GM23338 (cell line): ENCODE results near the gene ASAP2. TPM values are rescaled to one million over a fixed set of nuclear protein-coding genes. Genes with fewer than 3 reads are reported as not detected.

ENCODE experiments used
- ATAC-seq: fragments of 200-7000 bp; cut with Tn5 transposase; 3 replicates; pipeline ENCODE4 v1.9.1; 2020
- DNase-seq: peaks from one replicate; pipeline ENCODE4 v3.0.0-alpha.2; 2015; ENCODE audit warnings: low spot score
- H2AFZ ChIP-seq: fragments of 200-600 bp; sonication (generic); 2 replicates; pipeline ENCODE4 v1.8.0; 2016; ENCODE audit warnings: antibody characterized with exemption, mild to moderate bottlenecking, moderate library complexity
- H3F3A ChIP-seq: fragments of 200-600 bp; sonication (generic); replicated peaks from 2 replicates; pipeline ENCODE4 v1.8.0; 2017; ENCODE audit warnings: antibody characterized with exemption, mixed run types, low read depth
- H3K27ac ChIP-seq: fragments of 200-600 bp; sonication (generic); 2 replicates; pipeline ENCODE4 v1.6.1; 2016; ENCODE audit warnings: low read depth
- H3K27me3 ChIP-seq: fragments of 200-600 bp; sonication (generic); 2 replicates; pipeline ENCODE4 v1.8.0; 2016; ENCODE audit warnings: mild to moderate bottlenecking, mixed run types, moderate library complexity; ENCODE audit not compliant: insufficient read depth
- H3K36me3 ChIP-seq: fragments of 200-600 bp; sonication (generic); 2 replicates; pipeline ENCODE4 v1.8.0; 2016; ENCODE audit warnings: mild to moderate bottlenecking; ENCODE audit not compliant: insufficient read depth
- H3K4me1 ChIP-seq: fragments of 200-600 bp; sonication (generic); 2 replicates; pipeline ENCODE4 v1.8.0; 2016; ENCODE audit warnings: mild to moderate bottlenecking, moderate library complexity; ENCODE audit not compliant: insufficient read depth
- H3K4me2 ChIP-seq: fragments of 200-600 bp; sonication (generic); 2 replicates; pipeline ENCODE4 v1.7.1; 2017; ENCODE audit warnings: mixed run types
- H3K4me3 ChIP-seq: fragments of 200-600 bp; sonication (generic); 2 replicates; pipeline ENCODE4 v1.6.1; 2016; ENCODE audit warnings: mixed run types
- H3K79me2 ChIP-seq: fragments of 200-600 bp; sonication (generic); replicated peaks from 2 replicates; pipeline ENCODE4 v1.8.0; 2017; ENCODE audit warnings: mild to moderate bottlenecking; ENCODE audit not compliant: insufficient read depth
- H3K9me2 ChIP-seq: fragments of 200-600 bp; sonication (generic); 2 replicates; pipeline ENCODE4 v1.8.0; 2017; ENCODE audit not compliant: insufficient read depth
- H4K20me1 ChIP-seq: fragments of 200-600 bp; sonication (generic); replicated peaks from 2 replicates; pipeline ENCODE4 v1.8.0; 2017; ENCODE audit warnings: mild to moderate bottlenecking; ENCODE audit not compliant: insufficient read depth
- H3K27ac Mint-ChIP-seq: 2 replicates; pipeline ENCODE4 v1.8.0; 2020; ENCODE audit warnings: inconsistent platforms, mild to moderate bottlenecking, moderate library complexity, mixed read lengths
- H3K27me3 Mint-ChIP-seq: 3 replicates; pipeline ENCODE4 v1.8.0; 2022; ENCODE audit warnings: low read depth, mild to moderate bottlenecking, moderate library complexity, mixed read lengths, inconsistent platforms; ENCODE audit not compliant: insufficient read depth, poor library complexity
- H3K36me3 Mint-ChIP-seq: 3 replicates; pipeline ENCODE4 v1.8.0; 2021; ENCODE audit warnings: low read depth, mild to moderate bottlenecking, inconsistent platforms, moderate library complexity, mixed read lengths
- H3K4me1 Mint-ChIP-seq: 3 replicates; pipeline ENCODE4 v1.8.0; 2020; ENCODE audit warnings: mild to moderate bottlenecking, inconsistent platforms, mixed read lengths
- H3K4me3 Mint-ChIP-seq: 3 replicates; pipeline ENCODE4 v1.8.0; 2021; ENCODE audit warnings: moderate library complexity, mild to moderate bottlenecking, inconsistent platforms, mixed read lengths
- H3K9me3 Mint-ChIP-seq: 3 replicates; pipeline ENCODE4 v1.8.0; 2020; ENCODE audit warnings: moderate library complexity, mild to moderate bottlenecking, inconsistent platforms, mixed read lengths
- CREB1 ChIP-seq: fragments of 250-450 bp; sonication (Bioruptor Pico); IDR thresholded peaks from 2 replicates; pipeline ENCODE4 v1.5.0; 2020; ENCODE audit warnings: low read depth, mild to moderate bottlenecking, moderate library complexity
- ETS1 ChIP-seq: IDR thresholded peaks from 2 replicates; pipeline ENCODE4 v1.6.1; 2016; ENCODE audit warnings: antibody characterized with exemption
- EZH2phosphoT487 ChIP-seq: fragments of 200-600 bp; sonication (generic); IDR thresholded peaks from one replicate; pipeline ENCODE4 v1.8.1; 2018; ENCODE audit warnings: antibody characterized with exemption; ENCODE audit not compliant: unreplicated experiment
- NANOG ChIP-seq: IDR thresholded peaks from 2 replicates; pipeline ENCODE4 v1.6.1; 2016; ENCODE audit warnings: antibody characterized with exemption, borderline replicate concordance
- POLR2AphosphoS5 ChIP-seq: IDR thresholded peaks from 2 replicates; pipeline ENCODE4 v1.6.1; 2016; ENCODE audit warnings: antibody characterized with exemption, low read depth
- STAT1 ChIP-seq: IDR thresholded peaks from one replicate; pipeline ENCODE4 v1.6.1; 2016; ENCODE audit warnings: antibody characterized with exemption; ENCODE audit not compliant: unreplicated experiment
- ZNF114 ChIP-seq: fragments of 250-450 bp; sonication (Bioruptor Pico); IDR thresholded peaks from 2 replicates; pipeline ENCODE4 v1.5.0; 2020; ENCODE audit warnings: mild to moderate bottlenecking, moderate library complexity
- ZNF331 ChIP-seq: fragments of 250-450 bp; sonication (Bioruptor Pico); IDR thresholded peaks from 2 replicates; pipeline ENCODE4 v1.5.0; 2020; ENCODE audit warnings: low read depth, mild to moderate bottlenecking, moderate library complexity
- ZNF462 ChIP-seq: fragments of 250-450 bp; sonication (Bioruptor Pico); IDR thresholded peaks from 2 replicates; pipeline ENCODE4 v1.5.0; 2020; ENCODE audit warnings: mild to moderate bottlenecking, moderate library complexity
- polyA plus RNA-seq: library from polyadenylated mRNA; unstranded; fragments of >200 nt; fragmentation: Nextera tagmentation; extraction: Ambion mirVana; gene quantifications from 2 replicates; pipeline ENCODE4 v1.2.1, GENCODE V29; 2016
- total RNA-seq: library from RNA; depleted of rRNA; stranded (reverse); fragments of >200 nt; shearing (Covaris generic); gene quantifications from 2 replicates; pipeline ENCODE4 v1.2.3, GENCODE V29; 2014
- TF ChIP-seq, protein P1 (sequence below), 2 experiments: fragments of 200-600 bp in 1 of 2; sonication (generic) in 1 of 2; conservative IDR thresholded peaks; 2 replicates each; pipeline versions ENCODE4 v1.5.1 to v1.6.1; 2016 to 2017; ENCODE audit warnings: antibody characterized with exemption in 2 of 2, low read depth in 2 of 2, mild to moderate bottlenecking in 2 of 2, moderate library complexity in 1 of 2

Gene ASAP2
- total and polyA plus RNA-seq, 2 experiments from 2014 or later = 2.6 to 15.6 TPM

GRCh38 chr2:9200633-9201015, 6.0 kb upstream of the ASAP2 start:
- Histone ChIP-seq H3K27me3 (peaks cover 14% of the 10 kb centered on the region), H3K36me3 (no peaks in the 10 kb centered on the region), H3K27ac (no peak overlapping the region), H3K79me2 (no peaks in the 10 kb centered on the region), H4K20me1 (no peaks in the 10 kb centered on the region), H3K9me2 (no peaks in the 10 kb centered on the region; the same call in 1 of the 2 replicates), H3K4me3 (no peak overlapping the region), H3F3A (no peaks in the 10 kb centered on the region), H3K4me2 (no peak overlapping the region), H3K4me1 (peaks cover 9% of the 10 kb centered on the region), H2AFZ (no peak overlapping the region)
- Mint-ChIP-seq H3K9me3 (no peaks in the 10 kb centered on the region), H3K27me3 (peaks cover 8% of the 10 kb centered on the region), H3K4me3 (no peak overlapping the region), H3K4me1 (peaks cover 16% of the 10 kb centered on the region), H3K36me3 (no peaks in the 10 kb centered on the region), H3K27ac (no peak overlapping the region)
- TF ChIP-seq ZNF462 (CRISPR knock-in tag) (no peak), NANOG (no peak), EZH2phosphoT487 (no peak), CREB1 (CRISPR knock-in tag) (no peak), ZNF114 (CRISPR knock-in tag) (no peak), POLR2AphosphoS5 (no peak), ETS1 (no peak), ZNF331 (CRISPR knock-in tag) (no peak), STAT1 (no peak)
- TF ChIP-seq, protein P1, sequence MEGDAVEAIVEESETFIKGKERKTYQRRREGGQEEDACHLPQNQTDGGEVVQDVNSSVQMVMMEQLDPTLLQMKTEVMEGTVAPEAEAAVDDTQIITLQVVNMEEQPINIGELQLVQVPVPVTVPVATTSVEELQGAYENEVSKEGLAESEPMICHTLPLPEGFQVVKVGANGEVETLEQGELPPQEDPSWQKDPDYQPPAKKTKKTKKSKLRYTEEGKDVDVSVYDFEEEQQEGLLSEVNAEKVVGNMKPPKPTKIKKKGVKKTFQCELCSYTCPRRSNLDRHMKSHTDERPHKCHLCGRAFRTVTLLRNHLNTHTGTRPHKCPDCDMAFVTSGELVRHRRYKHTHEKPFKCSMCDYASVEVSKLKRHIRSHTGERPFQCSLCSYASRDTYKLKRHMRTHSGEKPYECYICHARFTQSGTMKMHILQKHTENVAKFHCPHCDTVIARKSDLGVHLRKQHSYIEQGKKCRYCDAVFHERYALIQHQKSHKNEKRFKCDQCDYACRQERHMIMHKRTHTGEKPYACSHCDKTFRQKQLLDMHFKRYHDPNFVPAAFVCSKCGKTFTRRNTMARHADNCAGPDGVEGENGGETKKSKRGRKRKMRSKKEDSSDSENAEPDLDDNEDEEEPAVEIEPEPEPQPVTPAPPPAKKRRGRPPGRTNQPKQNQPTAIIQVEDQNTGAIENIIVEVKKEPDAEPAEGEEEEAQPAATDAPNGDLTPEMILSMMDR (conservative IDR thresholded peaks at IDR 0.05; ENCODE audit: low read depth in 2 of 2) = no peak
- ATAC-seq = no peak
- DNase-seq = no peak
